K562 (cell line): ENCODE data around the gene PSMB11. TPM values are rescaled to one million over a fixed set of nuclear protein-coding genes. Genes with fewer than 3 reads are reported as not detected.
A peak's percentile ranks its signal among the peaks of the same experiment; 100 is the strongest.

Experiments used
- ATF1 ChIP-seq, 2 experiments: fragments of 450-650 bp in 1 of 2; IDR thresholded peaks; 2 replicates each; pipeline ENCODE4 v1.6.1; 2016; ENCODE audit warnings: missing compliant biosample characterization in 1 of 2, missing genetic modification characterization in 1 of 2
- BDP1 ChIP-seq: IDR thresholded peaks from 3 replicates; pipeline ENCODE4 v1.6.1; 2011; ENCODE audit not compliant: insufficient read length, insufficient read depth
- EGR1 ChIP-seq: fragments of 450-650 bp; conservative IDR thresholded peaks from 2 replicates; pipeline ENCODE4 v1.6.1; 2017; ENCODE audit warnings: mild to moderate bottlenecking
- FOXK1 ChIP-seq: sonication (generic); formaldehyde crosslinking; IDR thresholded peaks from 2 replicates; pipeline ENCODE4 v1.8.0; 2022; ENCODE audit warnings: missing genetic modification reagents, mild to moderate bottlenecking, borderline replicate concordance
- GTF2E2 ChIP-seq: fragments of 200-800 bp; sonication (Bioruptor generic); IDR thresholded peaks from 2 replicates; pipeline ENCODE4 v1.6.1; 2016; ENCODE audit warnings: missing genetic modification characterization, missing compliant biosample characterization
- IFI16 ChIP-seq: fragments of 250-450 bp; sonication (Bioruptor Pico); IDR thresholded peaks from 2 replicates; pipeline ENCODE4 v2.1.2; 2022; ENCODE audit warnings: mild to moderate bottlenecking, inconsistent platforms
- KLF6 ChIP-seq: fragments of 250-450 bp; sonication (Bioruptor Pico); IDR thresholded peaks from 2 replicates; pipeline ENCODE4 v1.4.0; 2020; ENCODE audit warnings: mild to moderate bottlenecking, moderate library complexity, borderline replicate concordance
- LARP7 ChIP-seq: fragments of 450-650 bp; IDR thresholded peaks from 2 replicates; pipeline ENCODE4 v1.6.1; 2016
- MAZ ChIP-seq, 2 experiments: fragments of 450-650 bp in 1 of 2; sonication (generic) in 1 of 2; formaldehyde crosslinking; IDR thresholded peaks in 1 of 2; conservative IDR thresholded peaks in 1 of 2; 2 replicates each; pipeline versions ENCODE4 v1.4.0 to v1.5.0; 2020; ENCODE audit warnings: mild to moderate bottlenecking in 1 of 2, missing genetic modification reagents in 1 of 2
- NFYB ChIP-seq: IDR thresholded peaks from 2 replicates; pipeline ENCODE4 v1.6.1; 2011; ENCODE audit warnings: mild to moderate bottlenecking, moderate library complexity; ENCODE audit not compliant: insufficient read length; ENCODE audit errors: extremely low read depth
- POLR3A ChIP-seq: IDR thresholded peaks from 2 replicates; pipeline ENCODE4 v1.6.1; 2011; ENCODE audit warnings: borderline replicate concordance, mild to moderate bottlenecking, moderate library complexity; ENCODE audit not compliant: insufficient read length, insufficient read depth; ENCODE audit errors: extremely low read depth
- PPARD ChIP-seq: fragments of 250-450 bp; sonication (Bioruptor Pico); IDR thresholded peaks from 2 replicates; pipeline ENCODE4 v1.8.0; 2022; ENCODE audit warnings: inconsistent platforms, mild to moderate bottlenecking, moderate library complexity
- RBBP5 ChIP-seq: fragments of 200-600 bp; sonication (generic); IDR thresholded peaks from 2 replicates; pipeline ENCODE4 v1.6.1; 2012; ENCODE audit warnings: borderline replicate concordance, mild to moderate bottlenecking, low read length, control low read depth, inconsistent platforms; ENCODE audit not compliant: insufficient read depth, poor library complexity, severe bottlenecking
- RFX5 ChIP-seq: IDR thresholded peaks from 2 replicates; pipeline ENCODE4 v1.6.1; 2011; ENCODE audit warnings: low read depth, mild to moderate bottlenecking, improper control_type of control experiment, low read length
- SMAD1 ChIP-seq: fragments of 150-350 bp; IDR thresholded peaks from 2 replicates; pipeline ENCODE4 v1.6.1; 2014; ENCODE audit warnings: low read length, low read depth; ENCODE audit not compliant: partially characterized antibody
- SREBF2 ChIP-seq: sonication (generic); formaldehyde crosslinking; IDR thresholded peaks from 2 replicates; pipeline ENCODE4 v1.4.0; 2020; ENCODE audit warnings: mild to moderate bottlenecking, missing genetic modification reagents
- SRF ChIP-seq, 2 experiments: fragments of 250-450, 450-650 bp in 1 of 2; sonication (Bioruptor Pico) in 1 of 2; sonication (generic) in 1 of 2; formaldehyde crosslinking; IDR thresholded peaks; 2 replicates each; pipeline versions ENCODE4 v1.5.0 to v1.5.1; 2020 to 2022; ENCODE audit warnings: mild to moderate bottlenecking in 1 of 2, missing genetic modification reagents in 1 of 2
- SRSF3 ChIP-seq: fragments of 200-400 bp; formaldehyde crosslinking; IDR thresholded peaks from 2 replicates; pipeline ENCODE4 v1.6.1; 2016; ENCODE audit warnings: mild to moderate bottlenecking, low read length, moderate library complexity; ENCODE audit not compliant: insufficient read depth
- TOE1 ChIP-seq, 2 experiments: fragments of 450-650 bp in 1 of 2; sonication (generic) in 1 of 2; formaldehyde crosslinking in 1 of 2; IDR thresholded peaks; 2 replicates each; pipeline versions ENCODE4 v1.7.1 to v1.8.0; 2016 to 2022; ENCODE audit warnings: borderline replicate concordance in 2 of 2, mild to moderate bottlenecking in 2 of 2, antibody characterized with exemption in 1 of 2, inconsistent platforms in 1 of 2, low read depth in 1 of 2, missing genetic modification reagents in 1 of 2, moderate library complexity in 1 of 2
- TRIM28 ChIP-seq: fragments of 450-650 bp; IDR thresholded peaks from 2 replicates; pipeline ENCODE4 v1.6.1; 2017
- ZBTB1 ChIP-seq: sonication (generic); formaldehyde crosslinking; IDR thresholded peaks from 2 replicates; pipeline ENCODE4 v1.8.1; 2023; ENCODE audit warnings: missing genetic modification reagents, low read depth, mild to moderate bottlenecking, borderline replicate concordance
- ZNF316 ChIP-seq: fragments of 450-650 bp; IDR thresholded peaks from 2 replicates; pipeline ENCODE4 v1.6.1; 2016
- ZNF780A ChIP-seq: fragments of 250-450 bp; sonication (Bioruptor Pico); IDR thresholded peaks from 2 replicates; pipeline ENCODE4 v1.5.0; 2021; ENCODE audit warnings: mild to moderate bottlenecking
- polyA plus RNA-seq, 8 experiments: library from polyadenylated mRNA; depleted of rRNA in 4 of 8; stranded (reverse) in 5 of 8; unstranded in 3 of 8; fragments of >200 nt; fragmentation: Nextera tagmentation in 2 of 8; fragmentation: Illumina TruSeq in 1 of 8; extraction: Ambion mirVana in 2 of 8; extraction: Trizol in 1 of 8; gene quantifications; 2 replicates each; pipeline versions ENCODE4 v1.2.1 to v1.2.3, GENCODE V29; 2011 to 2014; ENCODE audit warnings: inconsistent platforms in 1 of 8, missing spikeins in 1 of 8
- total RNA-seq, 7 experiments: library from RNA; depleted of rRNA in 6 of 7; stranded (reverse); fragments of >200 nt in 6 of 7; fragmentation: Illumina TruSeq in 2 of 7; extraction: Trizol in 2 of 7; gene quantifications; 2 replicates each; pipeline versions ENCODE4 v1.2.1 to v1.2.3, GENCODE V29; 2011 to 2021; ENCODE audit warnings: low replicate concordance in 1 of 7
- TF ChIP-seq, protein P1 (sequence below): sonication (generic); formaldehyde crosslinking; IDR thresholded peaks from 2 replicates; pipeline ENCODE4 v1.8.0; 2022; ENCODE audit warnings: mild to moderate bottlenecking, missing genetic modification reagents

PSMB11 gene
- total and polyA plus RNA-seq, 9 of the 15 experiments (the other 6 are each of a cell fraction or from before 2014, with no cell fraction given), result not detected

DNA sequence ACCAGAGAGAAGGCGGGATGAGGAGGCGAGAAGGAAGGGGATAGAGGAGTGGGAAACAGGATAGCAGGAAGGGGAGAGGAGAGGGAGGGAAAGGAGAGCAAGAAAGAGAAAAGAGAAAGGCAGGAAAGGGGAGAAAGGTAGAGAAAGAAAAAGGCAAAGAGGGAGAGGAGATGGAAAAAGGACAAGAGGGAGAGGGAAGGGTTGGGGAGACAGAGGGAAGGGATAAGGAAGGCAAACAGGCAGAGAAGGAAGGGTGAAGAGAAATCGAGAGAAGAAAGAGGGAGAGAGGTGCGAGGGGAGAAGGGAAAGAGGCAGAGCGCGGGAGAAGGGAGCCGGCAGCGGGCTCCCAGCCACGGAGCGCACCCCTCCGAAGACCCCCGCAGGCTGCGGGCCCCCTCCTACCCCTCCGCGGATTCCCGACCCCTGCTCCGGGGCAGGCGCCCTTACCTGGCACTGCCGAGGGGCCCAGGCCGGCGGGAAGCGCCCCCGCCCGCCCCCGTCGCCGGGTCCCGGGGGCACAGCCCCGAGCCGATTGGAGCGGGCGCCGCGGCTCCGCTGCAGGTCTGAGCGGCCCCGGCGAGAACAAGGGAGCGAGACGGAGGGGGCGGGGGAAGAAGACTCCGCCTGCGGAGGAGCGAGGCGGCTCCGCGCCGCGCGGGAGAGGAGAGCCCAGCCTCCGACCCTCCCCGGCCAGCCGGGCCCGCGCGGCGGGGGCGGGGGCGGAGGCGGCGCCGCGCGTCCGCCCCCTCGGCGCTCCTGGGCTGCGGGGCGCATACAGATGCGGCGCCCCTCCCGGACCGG, 15.1 kb downstream of the PSMB11 start, which contains the start of gene CDH24 (continued):
- TF ChIP-seq, protein P1, sequence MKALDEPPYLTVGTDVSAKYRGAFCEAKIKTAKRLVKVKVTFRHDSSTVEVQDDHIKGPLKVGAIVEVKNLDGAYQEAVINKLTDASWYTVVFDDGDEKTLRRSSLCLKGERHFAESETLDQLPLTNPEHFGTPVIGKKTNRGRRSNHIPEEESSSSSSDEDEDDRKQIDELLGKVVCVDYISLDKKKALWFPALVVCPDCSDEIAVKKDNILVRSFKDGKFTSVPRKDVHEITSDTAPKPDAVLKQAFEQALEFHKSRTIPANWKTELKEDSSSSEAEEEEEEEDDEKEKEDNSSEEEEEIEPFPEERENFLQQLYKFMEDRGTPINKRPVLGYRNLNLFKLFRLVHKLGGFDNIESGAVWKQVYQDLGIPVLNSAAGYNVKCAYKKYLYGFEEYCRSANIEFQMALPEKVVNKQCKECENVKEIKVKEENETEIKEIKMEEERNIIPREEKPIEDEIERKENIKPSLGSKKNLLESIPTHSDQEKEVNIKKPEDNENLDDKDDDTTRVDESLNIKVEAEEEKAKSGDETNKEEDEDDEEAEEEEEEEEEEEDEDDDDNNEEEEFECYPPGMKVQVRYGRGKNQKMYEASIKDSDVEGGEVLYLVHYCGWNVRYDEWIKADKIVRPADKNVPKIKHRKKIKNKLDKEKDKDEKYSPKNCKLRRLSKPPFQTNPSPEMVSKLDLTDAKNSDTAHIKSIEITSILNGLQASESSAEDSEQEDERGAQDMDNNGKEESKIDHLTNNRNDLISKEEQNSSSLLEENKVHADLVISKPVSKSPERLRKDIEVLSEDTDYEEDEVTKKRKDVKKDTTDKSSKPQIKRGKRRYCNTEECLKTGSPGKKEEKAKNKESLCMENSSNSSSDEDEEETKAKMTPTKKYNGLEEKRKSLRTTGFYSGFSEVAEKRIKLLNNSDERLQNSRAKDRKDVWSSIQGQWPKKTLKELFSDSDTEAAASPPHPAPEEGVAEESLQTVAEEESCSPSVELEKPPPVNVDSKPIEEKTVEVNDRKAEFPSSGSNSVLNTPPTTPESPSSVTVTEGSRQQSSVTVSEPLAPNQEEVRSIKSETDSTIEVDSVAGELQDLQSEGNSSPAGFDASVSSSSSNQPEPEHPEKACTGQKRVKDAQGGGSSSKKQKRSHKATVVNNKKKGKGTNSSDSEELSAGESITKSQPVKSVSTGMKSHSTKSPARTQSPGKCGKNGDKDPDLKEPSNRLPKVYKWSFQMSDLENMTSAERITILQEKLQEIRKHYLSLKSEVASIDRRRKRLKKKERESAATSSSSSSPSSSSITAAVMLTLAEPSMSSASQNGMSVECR (CRISPR knock-in tag), result 0 out of 2 replicates have a peak, but pooled peaks have one; percentile 3
- no peak for TF ChIP-seq PPARD
- TF ChIP-seq SREBF2 (CRISPR knock-in tag), result no peak
- TF ChIP-seq BDP1, result no peak
- TF ChIP-seq TRIM28, result no peak; the same call in 1 of the 2 replicates
- no peak for TF ChIP-seq NFYB
- no peak for TF ChIP-seq SRSF3
- no peak for TF ChIP-seq KLF6 (CRISPR knock-in tag)
- TF ChIP-seq ZNF316, result peak; percentile 27; the same call in 1 of the 2 replicates
- TF ChIP-seq ZBTB1 (CRISPR knock-in tag), result no peak
- no peak for TF ChIP-seq IFI16 (CRISPR knock-in tag)
- TF ChIP-seq LARP7, result peak; percentile 89; the same call in 1 of the 2 replicates
- TF ChIP-seq RBBP5, result no peak
- TF ChIP-seq GTF2E2 (tag), result no peak
- no peak for TF ChIP-seq FOXK1 (CRISPR knock-in tag)
- no peak for TF ChIP-seq ATF1 (CRISPR knock-in tag; IDR thresholded peaks at IDR 0.05)
- TF ChIP-seq ATF1 (tag; IDR thresholded peaks at IDR 0.05), result no peak
- no peak for TF ChIP-seq SMAD1
- no peak for TF ChIP-seq RFX5
- TF ChIP-seq POLR3A, result no peak
- 0 out of 4 replicates have a peak, but pooled peaks of 1 of the 2 experiments have one; percentile 1 for TF ChIP-seq MAZ (CRISPR knock-in tag; conservative IDR thresholded peaks at IDR 0.05 in 1 of 2, IDR thresholded peaks at IDR 0.05 in 1 of 2)
- TF ChIP-seq SRF (CRISPR knock-in tag; IDR thresholded peaks at IDR 0.05), result no peak
- TF ChIP-seq EGR1, result peak; percentile 48; the same call in 1 of the 2 replicates
- TF ChIP-seq TOE1 (IDR thresholded peaks at IDR 0.05; ENCODE audit: borderline replicate concordance), result peak; percentile 34; the same call in 1 of the 2 replicates
- TF ChIP-seq TOE1 (CRISPR knock-in tag; IDR thresholded peaks at IDR 0.05; ENCODE audit: borderline replicate concordance, low read depth), result no peak
- TF ChIP-seq ZNF780A (CRISPR knock-in tag), result no peak
